Endometrium (tissue), 2 donors: ENCODE results near the gene MAPK1.
"Not testable (repeated sequence)": the region's sequence is repeated elsewhere in the genome, so short reads cannot be mapped to it uniquely, and the experiment has no call there.

Experiments used
- FAIRE-seq: peaks from 2 replicates; lab custom pipeline; 2012; peaks lifted over from hg19 to GRCh38; lab: Jason Lieb, UNC
- donor health status: control.
- donor health status: control.

MAPK1 gene

DNA sequence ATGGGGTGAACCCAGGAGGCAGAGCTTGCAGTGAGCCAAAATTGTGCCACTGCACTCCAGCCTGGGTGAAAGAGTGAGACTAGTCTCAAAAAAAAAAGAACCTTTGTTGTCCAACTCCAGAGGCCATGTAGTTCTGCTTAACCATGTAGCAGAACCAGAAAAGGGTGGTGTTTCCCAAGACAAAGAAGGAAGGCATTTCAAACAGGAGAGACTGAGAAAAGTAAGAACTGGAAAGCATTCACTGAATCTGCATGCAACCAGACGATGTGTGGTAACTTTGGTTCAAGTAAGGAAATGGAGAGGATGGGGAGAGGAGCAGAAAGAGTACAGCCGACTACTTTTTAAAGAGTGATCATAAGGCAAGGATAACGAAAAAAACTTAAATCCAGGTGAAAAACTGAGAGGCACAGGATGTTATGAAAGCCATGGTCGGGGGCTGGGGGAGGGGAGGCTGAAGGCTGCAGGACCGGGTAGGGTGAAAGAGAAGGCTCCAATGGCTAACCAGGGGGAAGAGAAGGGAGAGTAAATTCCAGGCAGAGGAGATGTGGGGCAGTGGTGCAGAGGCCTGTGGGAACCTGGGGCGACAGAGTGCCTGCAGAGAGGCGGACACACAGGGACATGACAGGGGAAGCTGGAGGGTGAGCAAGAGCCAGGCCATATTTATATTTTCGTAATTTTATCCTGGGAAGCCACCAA, 48.8 kb downstream of the MAPK1 start:
- FAIRE-seq: no peak

- not testable (repeated sequence) for FAIRE-seq
These were observed 50.0 kb downstream of the MAPK1 start for GRCh38 chr22:21817497-21817853.

- FAIRE-seq: no peak
These were observed 50.5 kb downstream of the MAPK1 start for GRCh38 chr22:21816787-21817496.

DNA sequence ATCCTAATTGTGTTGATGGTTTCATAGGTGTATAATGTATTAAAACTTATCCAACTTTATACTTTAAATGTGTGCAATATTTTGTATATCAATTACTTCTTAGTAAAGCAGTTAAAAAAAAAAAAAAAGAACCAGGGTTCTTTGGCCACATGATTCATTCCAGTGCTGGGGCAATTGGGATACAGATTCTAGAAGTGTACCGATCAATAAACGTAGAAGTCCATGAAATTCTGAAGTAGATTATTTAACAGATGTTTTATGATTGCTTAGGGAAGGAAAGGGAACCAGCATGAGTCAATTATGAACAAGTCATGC, 51.0 kb downstream of the MAPK1 start:
- no peak for FAIRE-seq

GRCh38 chr22:21815958-21816357, 51.5 kb downstream of the MAPK1 start:
- FAIRE-seq: no peak

DNA sequence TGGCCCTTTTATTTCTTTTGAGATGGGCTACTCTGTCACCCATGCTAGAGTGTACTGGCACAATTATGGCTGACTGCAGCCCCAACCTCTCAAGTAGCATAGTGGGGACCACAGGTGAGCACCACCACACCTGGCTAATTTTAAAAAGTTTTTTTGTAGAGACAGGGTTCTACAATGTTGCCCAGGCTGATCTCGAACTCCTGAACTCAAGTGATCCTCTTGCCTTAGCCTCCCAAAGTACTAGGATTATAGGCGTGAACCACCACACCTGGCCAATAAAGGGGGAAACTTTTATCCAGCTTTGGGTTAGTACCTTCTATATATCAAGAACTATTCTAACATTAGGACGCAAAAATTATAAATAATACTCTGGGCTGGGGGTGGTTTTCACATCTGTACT, 52.1 kb downstream of the MAPK1 start:
- no peak for FAIRE-seq

GRCh38 chr22:21811982-21812381, 55.5 kb downstream of the MAPK1 start:
- no peak for FAIRE-seq

- no peak for FAIRE-seq
These were observed 59.6 kb downstream of the MAPK1 start for GRCh38 chr22:21807544-21808529.

DNA sequence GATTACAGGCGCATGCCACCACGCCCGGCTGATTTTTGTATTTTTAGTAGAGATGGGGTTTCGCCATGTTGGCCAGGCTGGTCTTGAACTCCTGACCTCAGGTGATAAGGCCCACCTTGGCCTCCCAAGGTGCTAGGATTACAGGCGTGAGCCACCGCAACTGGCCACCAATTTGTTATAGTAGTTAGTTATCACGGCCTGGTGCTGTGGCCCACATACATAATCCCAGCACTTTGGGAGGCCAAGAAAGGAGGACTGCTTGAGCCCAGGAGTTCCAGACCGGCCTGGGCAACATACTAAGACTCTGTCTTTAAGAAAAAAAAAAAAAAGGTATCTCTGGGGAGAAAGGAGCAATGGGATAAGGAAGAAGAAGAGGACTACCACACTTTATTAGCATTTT, 62.1 kb downstream of the MAPK1 start:
- FAIRE-seq: not testable (repeated sequence)

DNA sequence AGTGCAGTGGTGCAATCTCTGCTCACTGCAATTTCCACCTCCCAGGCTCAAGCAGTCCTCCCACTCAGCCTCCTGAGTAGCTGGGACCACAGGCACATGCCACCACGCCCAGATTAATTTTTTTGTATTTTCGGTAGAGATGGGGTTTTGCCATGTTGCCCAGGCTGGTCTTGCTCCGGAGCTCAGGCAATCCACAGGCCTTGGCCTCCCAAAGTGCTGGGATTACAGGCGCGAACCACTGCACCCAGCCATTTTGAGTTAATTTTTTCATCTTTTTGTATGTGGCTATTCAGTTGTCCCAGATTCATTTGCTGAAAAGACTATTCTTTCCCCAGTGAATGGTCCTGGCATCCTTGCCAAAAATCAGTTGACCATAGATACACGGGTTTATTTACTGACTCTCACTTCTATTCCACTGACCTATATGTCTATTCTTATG, 63.6 kb downstream of the MAPK1 start:
- no peak for FAIRE-seq

DNA sequence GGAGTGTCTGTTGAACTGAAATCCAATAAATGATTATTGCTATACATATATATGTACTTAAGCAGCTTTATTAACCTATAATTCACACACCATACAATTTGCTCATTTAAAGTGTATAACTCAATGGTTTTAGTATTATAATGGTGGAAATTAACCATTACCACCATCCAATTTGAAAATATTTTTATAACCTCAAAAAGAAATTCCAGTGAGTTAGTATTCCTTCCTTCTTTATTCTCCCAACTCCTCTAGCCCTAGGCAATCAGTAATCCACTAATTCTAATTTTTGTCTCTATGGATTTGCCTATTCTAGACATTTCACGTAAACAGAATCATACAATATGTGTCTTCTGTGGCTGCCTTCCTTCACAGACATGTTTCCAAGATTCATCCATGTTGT, 64.8 kb downstream of the MAPK1 start:
- FAIRE-seq: no peak

DNA sequence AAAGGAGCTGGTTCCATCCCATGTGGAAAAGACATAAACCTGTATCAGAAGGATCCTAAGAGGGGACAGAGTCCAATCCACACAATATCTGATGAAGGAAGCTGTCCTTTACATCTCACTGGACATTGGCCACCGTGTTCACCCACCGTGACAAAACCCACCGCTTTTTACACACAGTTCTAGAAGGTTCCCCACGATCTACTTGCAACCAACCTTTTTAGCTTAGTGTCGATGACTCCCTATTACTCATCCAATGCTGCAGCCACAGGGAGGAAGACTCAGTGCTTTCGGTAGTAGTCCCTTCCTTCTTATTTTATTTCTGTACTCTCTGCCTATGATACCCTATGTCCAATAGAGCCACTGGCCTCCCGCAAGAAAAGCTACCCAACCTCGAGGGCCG, 65.4 kb downstream of the MAPK1 start:
- FAIRE-seq: no peak

DNA sequence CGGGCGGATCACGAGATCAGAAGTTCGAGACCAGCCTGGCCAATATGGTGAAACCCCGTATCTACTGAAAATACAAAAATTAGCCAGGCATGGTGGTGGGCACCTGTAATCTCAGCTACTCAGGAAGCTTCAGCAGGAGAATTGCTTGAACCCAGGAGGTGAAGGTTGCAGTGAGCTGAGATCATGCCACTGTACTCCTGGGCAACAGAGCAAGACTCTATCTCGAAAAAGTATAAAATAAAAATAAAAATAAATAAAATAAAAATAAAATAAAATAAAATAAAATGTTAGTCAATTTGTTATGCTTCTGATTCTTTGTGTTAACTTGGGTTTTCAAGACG, 66.2 kb downstream of the MAPK1 start:
- FAIRE-seq: not testable (repeated sequence)

- FAIRE-seq: no peak
These were observed 66.7 kb downstream of the MAPK1 start for GRCh38 chr22:21800552-21801303.

DNA sequence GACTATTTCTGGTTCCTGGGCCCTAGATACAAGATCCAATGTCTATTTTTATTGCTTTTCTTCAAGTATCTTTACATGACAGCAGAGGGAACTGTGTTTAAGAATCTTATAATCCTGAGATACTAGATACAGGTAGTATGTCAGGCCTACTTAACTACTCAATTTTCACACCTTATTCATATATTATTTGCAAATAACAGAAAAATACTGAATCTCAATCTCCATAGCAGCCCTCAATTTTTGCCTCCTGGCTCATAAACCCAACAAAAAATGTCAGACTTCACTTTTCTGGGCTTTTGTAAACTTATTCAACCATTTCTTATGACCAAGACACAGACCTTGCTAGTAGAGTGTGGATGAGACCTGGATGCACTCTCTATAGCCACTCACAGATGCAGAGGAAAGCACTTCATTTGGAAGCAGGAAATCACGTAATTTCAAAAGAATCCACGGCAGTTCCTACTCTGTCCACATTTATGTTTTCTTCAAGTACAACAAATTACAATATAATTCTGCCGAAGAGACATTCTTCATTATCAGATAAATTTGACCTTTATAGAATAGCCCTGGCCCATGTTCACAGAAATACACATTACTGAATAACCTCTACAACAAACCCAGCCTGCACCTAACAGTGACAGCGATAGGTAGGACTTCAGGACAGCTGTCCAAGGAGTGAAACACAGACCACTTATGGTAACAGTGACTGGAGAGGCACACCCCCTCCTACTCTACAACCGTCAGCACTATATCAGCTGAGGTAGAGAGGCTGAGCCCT, 69.8 kb downstream of the MAPK1 start:
- FAIRE-seq: no peak

DNA sequence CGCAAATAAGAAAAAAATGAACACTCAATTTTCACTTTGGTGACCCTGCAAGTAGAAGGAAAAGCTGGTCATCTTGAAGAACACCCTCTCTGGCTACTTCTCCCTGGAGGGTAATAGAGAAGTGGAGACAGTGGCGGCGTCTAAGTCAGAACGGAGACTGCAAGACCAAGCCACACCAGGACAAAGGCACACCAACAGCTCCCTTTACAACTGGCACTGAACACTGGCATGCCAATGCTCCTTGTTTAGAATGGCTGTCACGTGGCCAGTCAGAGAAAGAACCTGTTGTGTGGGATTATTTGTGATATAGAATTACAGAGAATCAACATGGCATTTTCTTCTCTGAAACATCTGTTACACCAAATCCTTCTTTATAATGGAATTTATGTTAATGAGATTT, 70.6 kb downstream of the MAPK1 start:
- FAIRE-seq: no peak

DNA sequence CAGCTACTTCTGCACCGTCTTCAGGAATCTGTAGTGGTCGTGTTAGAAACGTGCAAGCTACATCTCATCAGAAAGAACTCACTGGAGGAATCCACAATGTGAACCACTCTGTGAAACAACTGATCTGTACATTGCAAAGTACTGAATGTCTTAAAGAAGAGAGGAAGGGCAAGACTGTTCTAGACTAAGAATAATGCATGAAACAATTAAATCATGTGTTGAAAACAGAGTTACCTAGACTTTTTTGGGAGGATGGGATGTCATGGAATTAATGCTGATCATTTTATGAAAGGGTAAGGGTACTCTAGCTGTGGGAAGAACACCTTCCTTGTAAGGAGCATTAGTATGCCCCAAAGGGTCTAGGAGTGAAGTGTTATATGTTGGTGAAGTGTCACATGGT, 71.2 kb downstream of the MAPK1 start:
- no peak for FAIRE-seq

- FAIRE-seq: not testable (repeated sequence)
These were observed 73.7 kb downstream of the MAPK1 start for GRCh38 chr22:21793716-21794115.

- FAIRE-seq: no peak
These were observed 75.5 kb downstream of the MAPK1 start for GRCh38 chr22:21791635-21792625.
